ENCODE results near the gene SEMA6C. TPM values are rescaled to one million over a fixed set of nuclear protein-coding genes. Genes with fewer than 3 reads are reported as not detected.
A peak's percentile ranks its signal among the peaks of the same experiment; 100 is the strongest.

The SEMA6C gene
- total and polyA plus RNA-seq, 2 donors (not counting 1 experiment from before 2014, with no cell fraction given) = 0.76 to 0.99 TPM

DNA sequence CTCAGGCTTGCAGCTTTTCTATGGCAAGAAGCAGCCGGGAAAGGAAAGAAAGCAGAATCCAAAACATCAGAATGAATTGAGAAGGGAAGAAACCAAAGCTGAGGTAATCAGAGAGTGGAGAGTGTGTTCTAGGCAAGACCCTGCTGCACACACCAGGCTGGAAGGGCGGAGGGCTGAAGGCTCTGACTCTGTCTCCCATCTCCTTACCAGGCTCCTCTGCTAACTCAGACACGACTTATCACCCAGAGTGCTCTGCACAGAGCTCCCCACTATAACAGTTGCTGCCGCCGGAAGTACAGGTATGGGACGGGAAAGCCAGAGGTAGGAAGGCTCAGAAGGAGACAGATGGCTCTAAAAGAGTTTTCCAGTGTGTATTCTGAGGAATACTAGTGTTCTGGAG lies 20.7 kb upstream of the SEMA6C start:
- Histone ChIP-seq H3K27me3 (ENCODE audit: control insufficient read depth, insufficient read depth, low read length) (no peaks in the 10 kb centered on the region), H3K36me3 (ENCODE audit: control insufficient read depth, insufficient read depth, low read length) (peaks cover 13% of the 10 kb centered on the region), H4K20me1 (ENCODE audit: control insufficient read depth, extremely low read depth, insufficient read depth, low read length) (no peaks in the 10 kb centered on the region), H3K27ac (ENCODE audit: insufficient read depth, low read length) (peak overlapping the region; percentile 84), H3K4me1 (ENCODE audit: control insufficient read depth, extremely low read depth, insufficient read depth, low read length) (peaks cover 6% of the 10 kb centered on the region), H3K4me2 (ENCODE audit: extremely low read depth, insufficient read depth, low read length) (peak overlapping the region; percentile 89), H3K79me2 (ENCODE audit: control insufficient read depth, insufficient read depth, low read length) (peaks cover 11% of the 10 kb centered on the region), H3K4me3 (replicated peaks in 1 of 4; ENCODE audit: control extremely low read depth in 1 of 4, insufficient read depth in 1 of 4, low read depth in 3 of 4, low read length in 4 of 4) (peak overlapping the region; percentile 67 to 81 (median 79)), H3K9me3 (ENCODE audit: control insufficient read depth, insufficient read depth, low read depth, low read length) (no peaks in the 10 kb centered on the region), H2AFZ (ENCODE audit: low read length) (no peak overlapping the region), H3K9ac (ENCODE audit: insufficient read depth, low read length) (peak overlapping the region; percentile 63)
- TF ChIP-seq, protein P1, sequence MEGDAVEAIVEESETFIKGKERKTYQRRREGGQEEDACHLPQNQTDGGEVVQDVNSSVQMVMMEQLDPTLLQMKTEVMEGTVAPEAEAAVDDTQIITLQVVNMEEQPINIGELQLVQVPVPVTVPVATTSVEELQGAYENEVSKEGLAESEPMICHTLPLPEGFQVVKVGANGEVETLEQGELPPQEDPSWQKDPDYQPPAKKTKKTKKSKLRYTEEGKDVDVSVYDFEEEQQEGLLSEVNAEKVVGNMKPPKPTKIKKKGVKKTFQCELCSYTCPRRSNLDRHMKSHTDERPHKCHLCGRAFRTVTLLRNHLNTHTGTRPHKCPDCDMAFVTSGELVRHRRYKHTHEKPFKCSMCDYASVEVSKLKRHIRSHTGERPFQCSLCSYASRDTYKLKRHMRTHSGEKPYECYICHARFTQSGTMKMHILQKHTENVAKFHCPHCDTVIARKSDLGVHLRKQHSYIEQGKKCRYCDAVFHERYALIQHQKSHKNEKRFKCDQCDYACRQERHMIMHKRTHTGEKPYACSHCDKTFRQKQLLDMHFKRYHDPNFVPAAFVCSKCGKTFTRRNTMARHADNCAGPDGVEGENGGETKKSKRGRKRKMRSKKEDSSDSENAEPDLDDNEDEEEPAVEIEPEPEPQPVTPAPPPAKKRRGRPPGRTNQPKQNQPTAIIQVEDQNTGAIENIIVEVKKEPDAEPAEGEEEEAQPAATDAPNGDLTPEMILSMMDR (conservative IDR thresholded peaks at IDR 0.05 in 1 of 2, IDR thresholded peaks at IDR 0.05 in 1 of 2; ENCODE audit: low read depth in 1 of 2, low read length in 2 of 2) = no peak
- DNase-seq (ENCODE audit: low read depth in 2 of 2) = no peak

DNA sequence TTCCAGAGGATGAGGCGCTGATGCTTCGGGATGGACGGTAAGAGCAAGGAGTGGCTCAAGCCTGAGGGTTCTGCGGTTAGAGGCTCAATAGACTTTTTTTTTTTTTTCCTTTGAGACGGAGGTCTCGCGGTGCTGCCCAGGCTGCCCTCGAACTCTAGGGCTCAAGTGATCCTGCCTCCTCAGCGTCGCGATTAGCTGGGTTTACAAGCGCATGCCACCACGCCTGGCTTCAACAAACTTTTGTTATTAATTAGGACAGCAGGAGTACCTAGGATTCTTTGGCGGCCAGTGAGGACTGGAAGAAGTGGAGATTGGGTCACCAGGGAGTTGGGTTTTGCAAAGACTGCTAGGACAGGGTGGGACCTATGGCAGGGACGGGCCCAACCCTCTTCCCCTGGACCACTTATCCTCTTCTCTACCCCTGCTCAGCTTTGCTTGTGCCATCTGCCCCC lies 20.1 kb upstream of the SEMA6C start:
- Histone ChIP-seq H3K4me2 (ENCODE audit: extremely low read depth, insufficient read depth, low read length) (peak overlapping the region; percentile 89), H3K9me3 (ENCODE audit: control insufficient read depth, insufficient read depth, low read depth, low read length) (no peaks in the 10 kb centered on the region), H3K27ac (ENCODE audit: insufficient read depth, low read length) (peak overlapping the region; percentile 84), H3K9ac (ENCODE audit: insufficient read depth, low read length) (peak overlapping the region; percentile 63), H3K79me2 (ENCODE audit: control insufficient read depth, insufficient read depth, low read length) (peaks cover 11% of the 10 kb centered on the region), H3K27me3 (ENCODE audit: control insufficient read depth, insufficient read depth, low read length) (no peaks in the 10 kb centered on the region), H2AFZ (ENCODE audit: low read length) (no peak overlapping the region), H4K20me1 (ENCODE audit: control insufficient read depth, extremely low read depth, insufficient read depth, low read length) (no peaks in the 10 kb centered on the region), H3K4me3 (replicated peaks in 1 of 4; ENCODE audit: control extremely low read depth in 1 of 4, insufficient read depth in 1 of 4, low read depth in 3 of 4, low read length in 4 of 4) (peak overlapping the region; percentile 67 to 81 (median 79)), H3K36me3 (ENCODE audit: control insufficient read depth, insufficient read depth, low read length) (peaks cover 13% of the 10 kb centered on the region), H3K4me1 (ENCODE audit: control insufficient read depth, extremely low read depth, insufficient read depth, low read length) (peaks cover 6% of the 10 kb centered on the region)
- TF ChIP-seq, protein P1 (conservative IDR thresholded peaks at IDR 0.05 in 1 of 2, IDR thresholded peaks at IDR 0.05 in 1 of 2; ENCODE audit: low read depth in 1 of 2, low read length in 2 of 2) = no peak
- no peak for TF ChIP-seq EZH2 (IDR thresholded peaks at IDR 0.05; ENCODE audit: low read length, missing control alignments)
- DNase-seq (ENCODE audit: low read depth in 2 of 2) = peak; percentile 63 to 83

DNA sequence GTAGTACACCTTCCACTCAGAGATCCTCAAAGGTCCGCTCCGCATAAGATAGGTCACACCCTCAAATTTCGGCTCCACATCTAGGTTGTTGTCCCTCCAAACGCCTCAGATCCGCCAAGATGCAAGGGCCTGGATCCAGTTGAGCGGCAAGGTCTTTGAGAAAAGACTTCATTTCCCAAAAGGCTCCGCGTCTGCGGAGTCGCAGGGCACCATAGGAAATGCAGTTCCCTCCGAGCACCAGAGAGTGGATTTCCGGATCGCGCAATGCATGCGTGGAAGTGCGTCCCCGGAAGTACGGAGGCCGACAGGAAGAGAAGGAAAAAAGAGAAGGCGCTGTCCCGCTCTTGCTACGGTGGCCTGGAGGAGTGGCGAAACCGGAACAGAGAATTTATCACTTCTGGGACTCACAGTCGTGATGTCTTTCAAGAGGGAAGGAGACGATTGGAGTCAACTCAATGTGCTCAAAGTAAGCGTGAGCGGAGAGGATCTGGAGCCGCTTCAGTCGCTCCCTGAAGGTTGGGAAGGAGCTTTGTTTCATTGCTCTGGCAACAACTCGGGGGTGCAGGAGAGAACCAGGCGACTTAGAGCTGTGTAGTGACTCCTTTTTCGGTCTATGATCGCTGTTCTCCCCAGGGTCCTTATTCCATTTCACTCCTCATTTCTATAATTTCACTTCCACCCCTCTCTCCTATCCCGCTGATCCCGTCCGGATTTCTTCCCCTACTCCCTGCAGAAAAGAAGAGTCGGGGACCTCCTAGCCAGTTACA lies 19.5 kb upstream of the SEMA6C start, which contains the start of the genes LYSMD1 and SCNM1:
TSS of gene LYSMD1 (minus strand) at position 165 of the 767 bp plus-strand sequence. CDS start 644 bp downstream, outside the sequence.
TSS of gene SCNM1 (plus strand) at position 407 of the 767 bp plus-strand sequence. CDS start at position 416, 9 bp downstream.
- Histone ChIP-seq H3K27me3 (ENCODE audit: control insufficient read depth, insufficient read depth, low read length) (no peaks in the 10 kb centered on the region), H3K4me3 (replicated peaks in 1 of 4; ENCODE audit: control extremely low read depth in 1 of 4, insufficient read depth in 1 of 4, low read depth in 3 of 4, low read length in 4 of 4) (peak within 1 kb of the TSS; percentile 67 to 94 (median 80)), H3K9me3 (ENCODE audit: control insufficient read depth, insufficient read depth, low read depth, low read length) (no peaks in the 10 kb centered on the region), H2AFZ (ENCODE audit: low read length) (peak within 1 kb of the TSS; percentile 98), H3K27ac (ENCODE audit: insufficient read depth, low read length) (peak within 1 kb of the TSS; percentile 84), H4K20me1 (ENCODE audit: control insufficient read depth, extremely low read depth, insufficient read depth, low read length) (no peaks in the 10 kb centered on the region), H3K79me2 (ENCODE audit: control insufficient read depth, insufficient read depth, low read length) (peaks cover 11% of the 10 kb centered on the region), H3K4me1 (ENCODE audit: control insufficient read depth, extremely low read depth, insufficient read depth, low read length) (peaks cover 6% of the 10 kb centered on the region), H3K4me2 (ENCODE audit: extremely low read depth, insufficient read depth, low read length) (peak within 1 kb of the TSS; percentile 97), H3K36me3 (ENCODE audit: control insufficient read depth, insufficient read depth, low read length) (peaks cover 12% of the 10 kb centered on the region), H3K9ac (ENCODE audit: insufficient read depth, low read length) (peak within 1 kb of the TSS; percentile 63)
- TF ChIP-seq, protein P1 (conservative IDR thresholded peaks at IDR 0.05 in 1 of 2, IDR thresholded peaks at IDR 0.05 in 1 of 2; ENCODE audit: low read depth in 1 of 2, low read length in 2 of 2) = no peak
- TF ChIP-seq EZH2 (IDR thresholded peaks at IDR 0.05; ENCODE audit: low read length, missing control alignments) = no peak
- peak; percentile 99 for DNase-seq (ENCODE audit: low read depth in 2 of 2)

Data from fibroblast of lung (primary cell).